ENCODE measurements around the gene ADCYAP1R1.

Gene ADCYAP1R1

DNA sequence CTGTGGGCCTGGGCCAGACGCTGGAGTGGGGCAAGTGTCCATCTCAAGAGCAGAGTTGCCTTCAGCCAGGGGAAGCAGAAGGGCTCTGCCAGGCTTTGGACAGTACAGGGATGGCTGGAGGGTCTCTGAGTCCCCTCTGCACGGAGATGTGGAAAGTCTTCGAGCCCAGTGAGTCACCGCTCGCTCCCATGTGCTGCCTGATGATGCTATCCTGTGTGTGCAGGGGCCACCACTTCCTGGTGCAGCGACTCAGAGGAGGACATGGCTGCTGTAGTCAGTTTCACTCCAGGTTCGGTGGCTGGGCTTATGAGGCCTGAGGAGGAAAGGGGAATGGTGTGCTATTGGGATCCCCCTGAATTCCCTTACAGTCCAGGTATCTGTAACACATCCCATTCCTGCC is 6.0 kb downstream of the ADCYAP1R1 start:
- no peak overlapping the region for H3K9ac ChIP-seq (ENCODE audit: low read length)
- no peak overlapping the region for H3K27ac ChIP-seq (ENCODE audit: low read depth, low read length)
- no peak overlapping the region for H3K4me3 ChIP-seq (ENCODE audit: low read depth in 1 of 2, low read length in 2 of 2)
- no peaks in the 10 kb centered on the region for H3K4me1 ChIP-seq (ENCODE audit: insufficient read depth, low read length)
- peaks cover 5 to 15% of the 10 kb centered on the region in 2 donors for H3K27me3 ChIP-seq (ENCODE audit: control insufficient read depth in 1 of 2, insufficient read depth in 2 of 2, low read length in 2 of 2)
- H3K36me3 ChIP-seq (ENCODE audit: insufficient read depth, low read length): no peaks in the 10 kb centered on the region
- H3K9me3 ChIP-seq (ENCODE audit: low read length): no peaks in the 10 kb centered on the region

DNA sequence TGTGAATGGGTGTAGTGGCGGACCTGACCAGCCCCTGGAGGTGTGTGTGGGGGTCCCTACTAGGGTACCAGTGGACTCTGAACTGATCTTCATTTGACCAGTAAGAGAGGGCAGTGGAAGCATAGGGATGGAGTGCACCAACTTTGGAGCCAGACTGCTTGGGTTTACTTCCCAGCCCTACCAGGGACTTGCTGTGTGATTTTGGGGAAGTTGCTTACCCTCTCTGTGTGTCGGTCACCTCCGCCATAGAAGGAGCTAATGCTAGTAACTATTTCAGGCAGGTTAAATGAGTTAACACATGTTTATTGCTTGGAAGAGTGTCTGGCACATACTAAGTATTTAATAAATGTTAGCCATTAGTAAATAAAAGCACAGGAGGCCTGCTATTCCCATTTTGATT is 6.6 kb downstream of the ADCYAP1R1 start:
- no peaks in the 10 kb centered on the region for H3K36me3 ChIP-seq (ENCODE audit: insufficient read depth, low read length)
- no peak overlapping the region for H3K27ac ChIP-seq (ENCODE audit: low read depth, low read length)
- peaks cover 2 to 9% of the 10 kb centered on the region in 2 donors for H3K27me3 ChIP-seq (ENCODE audit: control insufficient read depth in 1 of 2, insufficient read depth in 2 of 2, low read length in 2 of 2)
- H3K9me3 ChIP-seq (ENCODE audit: low read length): no peaks in the 10 kb centered on the region
- H3K4me3 ChIP-seq (ENCODE audit: low read depth in 1 of 2, low read length in 2 of 2): no peak overlapping the region
- H3K4me1 ChIP-seq (ENCODE audit: insufficient read depth, low read length): no peaks in the 10 kb centered on the region
- no peak overlapping the region for H3K9ac ChIP-seq (ENCODE audit: low read length)

DNA sequence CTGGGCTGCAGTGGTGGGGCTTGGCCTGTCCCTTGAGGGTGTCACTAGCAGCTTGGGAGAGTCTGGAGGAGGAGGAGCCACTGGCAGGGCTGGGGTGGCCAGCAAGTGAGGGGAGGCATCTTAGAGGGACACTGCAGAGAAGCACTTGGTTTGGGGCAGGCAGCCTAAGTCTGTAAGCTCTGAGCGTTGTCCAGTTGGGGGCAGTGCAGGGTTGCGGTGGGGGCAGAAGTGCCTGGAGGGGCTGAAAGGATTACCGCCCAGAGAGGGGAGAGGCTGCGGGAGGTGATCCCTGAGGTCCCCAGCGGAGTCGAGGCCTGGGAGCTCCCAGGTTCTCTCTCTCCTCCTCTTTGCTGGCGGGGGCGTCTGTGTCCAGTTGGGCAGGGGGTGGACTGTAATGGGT is 7.4 kb downstream of the ADCYAP1R1 start:
- H3K9ac ChIP-seq (ENCODE audit: low read length): no peak overlapping the region
- H3K9me3 ChIP-seq (ENCODE audit: low read length): no peaks in the 10 kb centered on the region
- no peak overlapping the region for H3K27ac ChIP-seq (ENCODE audit: low read depth, low read length)
- no peaks in the 10 kb centered on the region for H3K4me1 ChIP-seq (ENCODE audit: insufficient read depth, low read length)
- H3K4me3 ChIP-seq (ENCODE audit: low read depth in 1 of 2, low read length in 2 of 2): no peak overlapping the region
- peaks cover 0 to 4% of the 10 kb centered on the region in 2 donors for H3K27me3 ChIP-seq (ENCODE audit: control insufficient read depth in 1 of 2, insufficient read depth in 2 of 2, low read length in 2 of 2)
- no peaks in the 10 kb centered on the region for H3K36me3 ChIP-seq (ENCODE audit: insufficient read depth, low read length)

DNA sequence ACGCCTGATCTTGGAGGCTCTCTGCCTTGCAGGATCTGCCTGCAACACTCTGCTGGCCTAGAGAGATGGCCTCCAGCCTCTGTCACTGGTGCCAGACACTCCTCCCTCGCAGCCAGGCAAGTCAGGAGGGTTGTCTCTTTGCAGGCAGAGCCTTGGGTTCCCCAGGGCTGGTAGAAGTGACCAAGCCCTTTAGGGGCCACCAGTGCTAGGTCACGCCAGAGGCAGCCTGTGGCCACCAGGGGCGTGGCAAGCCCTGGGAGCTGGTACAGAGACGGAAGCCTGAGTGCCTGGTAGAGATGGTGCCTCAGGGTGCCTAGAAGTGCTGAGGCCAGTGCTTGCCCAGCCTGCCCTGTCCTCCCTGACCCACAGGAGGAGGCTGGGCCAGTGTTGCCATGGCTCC is 9.1 kb downstream of the ADCYAP1R1 start:
- no peaks in the 10 kb centered on the region for H3K4me1 ChIP-seq (ENCODE audit: insufficient read depth, low read length)

DNA sequence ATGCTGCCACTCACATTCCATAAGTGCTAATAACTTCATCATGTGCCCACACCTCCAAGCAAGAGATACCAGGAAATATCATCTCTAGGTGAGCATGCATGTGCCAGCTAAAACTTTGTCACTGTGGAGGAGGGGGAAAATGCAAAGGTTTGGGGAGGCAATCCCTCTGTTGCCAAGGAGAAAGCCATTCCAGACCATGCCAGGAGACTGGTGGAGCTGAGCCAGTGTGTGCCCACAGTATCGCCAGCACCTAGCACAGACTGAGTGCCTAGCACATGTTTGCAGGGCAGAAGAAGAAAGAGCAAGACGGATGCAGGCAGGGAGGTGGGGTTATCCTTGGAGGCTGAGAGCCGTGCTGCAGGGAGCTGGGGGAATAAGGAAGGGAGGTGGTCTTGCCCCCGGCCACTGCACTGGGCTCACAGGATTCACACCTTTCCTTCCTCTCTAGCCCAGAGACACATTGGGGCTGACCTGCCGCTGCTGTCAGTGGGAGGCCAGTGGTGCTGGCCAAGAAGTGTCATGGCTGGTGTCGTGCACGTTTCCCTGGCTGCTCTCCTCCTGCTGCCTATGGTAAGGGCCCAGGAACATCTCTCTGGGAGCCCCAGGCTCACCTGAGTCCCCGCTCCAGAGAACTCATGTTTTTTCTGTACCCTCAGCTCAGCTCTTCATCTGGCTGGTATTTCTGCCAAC is 10.8 kb downstream of the ADCYAP1R1 start:
- H3K4me3 ChIP-seq (ENCODE audit: low read depth in 1 of 2, low read length in 2 of 2): no peak overlapping the region
- no peaks in the 10 kb centered on the region for H3K27me3 ChIP-seq (ENCODE audit: control insufficient read depth in 1 of 2, insufficient read depth in 2 of 2, low read length in 2 of 2)
- H3K9ac ChIP-seq (ENCODE audit: low read length): no peak overlapping the region
- H3K9me3 ChIP-seq (ENCODE audit: low read length): no peaks in the 10 kb centered on the region
- H3K27ac ChIP-seq (ENCODE audit: low read depth, low read length): no peak overlapping the region
- H3K4me1 ChIP-seq (ENCODE audit: insufficient read depth, low read length): no peaks in the 10 kb centered on the region
- no peaks in the 10 kb centered on the region for H3K36me3 ChIP-seq (ENCODE audit: insufficient read depth, low read length)

More for the DNA sequence above, 9.1 kb downstream of the ADCYAP1R1 start:
- Histone ChIP-seq H3K9ac (ENCODE audit: low read length) (no peak overlapping the region), H3K27ac (ENCODE audit: low read depth, low read length) (no peak overlapping the region), H3K36me3 (ENCODE audit: insufficient read depth, low read length) (no peaks in the 10 kb centered on the region), H3K27me3 (ENCODE audit: control insufficient read depth in 1 of 2, insufficient read depth in 2 of 2, low read length in 2 of 2) (no peaks in the 10 kb centered on the region), H3K4me3 (ENCODE audit: low read depth in 1 of 2, low read length in 2 of 2) (no peak overlapping the region), H3K9me3 (ENCODE audit: low read length) (no peaks in the 10 kb centered on the region)

DNA sequence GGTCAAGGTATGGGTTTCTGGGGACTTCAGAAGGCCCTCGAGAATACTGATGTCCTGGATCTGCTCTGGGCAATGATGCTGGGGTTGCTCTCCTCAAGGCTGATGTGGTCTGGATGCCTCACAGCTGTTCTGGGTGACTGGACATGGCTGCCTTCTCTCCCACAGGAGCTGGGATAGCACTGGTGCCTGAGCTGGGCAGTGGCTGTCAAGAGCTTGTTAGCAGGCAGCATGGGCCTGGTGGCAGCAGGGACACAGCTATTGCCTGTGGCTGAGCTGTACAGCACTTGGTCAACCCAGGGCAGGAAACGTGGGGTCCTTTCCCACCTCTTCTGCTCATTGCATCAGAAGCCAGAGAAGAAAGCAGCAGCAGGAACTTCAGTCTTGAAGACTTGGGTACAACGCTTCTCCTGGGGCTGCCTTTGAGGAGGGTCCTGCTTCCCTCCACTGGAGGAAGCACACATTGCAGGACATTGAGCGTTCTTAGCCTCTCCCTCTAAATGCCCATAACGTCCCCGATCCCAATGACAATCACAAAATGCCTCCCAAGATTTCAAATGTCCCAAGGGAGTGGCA is 13.0 kb downstream of the ADCYAP1R1 start:
- Histone ChIP-seq H3K27me3 (ENCODE audit: control insufficient read depth in 1 of 2, insufficient read depth in 2 of 2, low read length in 2 of 2) (no peaks in the 10 kb centered on the region), H3K36me3 (ENCODE audit: insufficient read depth, low read length) (no peaks in the 10 kb centered on the region), H3K27ac (ENCODE audit: low read depth, low read length) (no peak overlapping the region), H3K4me3 (ENCODE audit: low read depth in 1 of 2, low read length in 2 of 2) (no peak overlapping the region), H3K9me3 (ENCODE audit: low read length) (no peaks in the 10 kb centered on the region), H3K9ac (ENCODE audit: low read length) (no peak overlapping the region), H3K4me1 (ENCODE audit: insufficient read depth, low read length) (no peaks in the 10 kb centered on the region)

DNA sequence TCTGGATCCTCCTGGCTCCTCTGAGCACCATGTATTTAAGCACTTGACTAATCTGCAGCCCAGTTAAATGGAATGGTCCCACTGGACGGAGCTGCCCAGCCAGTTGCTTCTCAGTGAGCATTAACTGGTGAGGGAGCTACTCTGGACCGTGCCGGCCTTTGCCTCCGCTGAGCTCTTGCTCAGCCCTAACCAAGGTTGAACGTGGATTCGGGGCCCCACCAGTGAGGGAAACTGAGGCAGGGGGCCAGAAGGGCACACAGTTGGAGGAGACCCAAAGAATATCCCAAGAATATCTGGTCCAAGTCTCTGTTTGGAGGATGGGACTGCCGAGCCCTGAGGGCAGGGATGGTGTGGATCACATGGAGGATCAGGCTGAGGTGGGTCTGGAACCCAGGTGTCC is 13.7 kb downstream of the ADCYAP1R1 start:
- H3K4me1 ChIP-seq (ENCODE audit: insufficient read depth, low read length): no peaks in the 10 kb centered on the region
- H3K9me3 ChIP-seq (ENCODE audit: low read length): no peaks in the 10 kb centered on the region
- H3K27ac ChIP-seq (ENCODE audit: low read depth, low read length): no peak overlapping the region
- H3K36me3 ChIP-seq (ENCODE audit: insufficient read depth, low read length): no peaks in the 10 kb centered on the region
- no peak overlapping the region for H3K9ac ChIP-seq (ENCODE audit: low read length)
- H3K27me3 ChIP-seq (ENCODE audit: control insufficient read depth in 1 of 2, insufficient read depth in 2 of 2, low read length in 2 of 2): no peaks in the 10 kb centered on the region
- H3K4me3 ChIP-seq (ENCODE audit: low read depth in 1 of 2, low read length in 2 of 2): no peak overlapping the region

DNA sequence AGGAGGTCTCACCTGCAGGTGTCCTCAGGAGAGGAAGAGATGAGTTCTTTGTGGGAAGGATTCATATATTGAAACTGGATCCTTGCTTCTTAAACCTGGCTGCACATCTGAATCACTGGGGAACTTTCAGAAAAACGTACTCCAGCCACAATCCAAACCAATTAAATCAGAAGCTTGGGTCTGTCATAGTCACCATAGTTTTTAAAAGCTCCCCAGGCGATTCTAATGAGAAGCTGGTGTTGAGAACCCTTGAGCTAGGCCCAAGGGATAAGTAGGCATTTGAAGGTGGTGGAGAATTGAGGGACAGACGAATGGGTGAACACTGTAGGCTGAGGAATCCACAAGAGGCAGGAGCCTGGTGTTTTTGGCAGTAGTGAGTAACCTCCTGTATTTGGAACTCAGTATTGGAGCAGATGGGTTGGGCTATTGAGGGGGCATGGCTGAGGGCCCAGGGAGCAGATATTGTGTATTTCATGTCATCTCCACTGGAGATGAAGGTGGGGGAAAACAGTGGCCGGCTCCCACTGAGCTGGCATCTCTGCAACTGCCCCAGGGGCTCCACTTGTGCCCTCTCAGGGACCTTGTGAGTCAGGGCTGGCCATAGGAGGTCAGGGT is 14.5 kb downstream of the ADCYAP1R1 start:
- Histone ChIP-seq H3K4me1 (ENCODE audit: insufficient read depth, low read length) (no peaks in the 10 kb centered on the region), H3K27me3 (ENCODE audit: control insufficient read depth in 1 of 2, insufficient read depth in 2 of 2, low read length in 2 of 2) (no peaks in the 10 kb centered on the region), H3K9me3 (ENCODE audit: low read length) (no peaks in the 10 kb centered on the region), H3K9ac (ENCODE audit: low read length) (no peak overlapping the region), H3K4me3 (ENCODE audit: low read depth in 1 of 2, low read length in 2 of 2) (no peak overlapping the region), H3K27ac (ENCODE audit: low read depth, low read length) (no peak overlapping the region), H3K36me3 (ENCODE audit: insufficient read depth, low read length) (no peaks in the 10 kb centered on the region)

DNA sequence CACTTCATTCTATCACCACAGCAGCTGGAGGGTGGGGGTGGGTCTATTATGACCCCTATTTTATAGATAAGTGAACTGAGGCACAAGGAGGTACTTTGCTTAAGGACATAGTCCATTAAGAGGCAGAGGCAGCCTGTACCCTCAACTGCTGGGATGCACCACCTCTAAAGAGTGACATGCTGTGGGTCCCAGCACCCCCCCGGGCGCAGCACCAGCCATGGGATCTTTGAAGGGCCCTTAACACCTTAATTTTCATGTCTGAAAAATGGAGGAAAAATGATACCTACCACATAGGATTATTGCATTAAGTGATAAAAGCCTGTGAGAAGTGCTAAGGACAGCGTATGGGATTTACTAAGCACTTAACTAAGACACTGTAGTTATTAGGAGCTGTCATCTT is 15.4 kb downstream of the ADCYAP1R1 start:
- no peak overlapping the region for H3K4me3 ChIP-seq (ENCODE audit: low read depth in 1 of 2, low read length in 2 of 2)
- no peaks in the 10 kb centered on the region for H3K27me3 ChIP-seq (ENCODE audit: control insufficient read depth in 1 of 2, insufficient read depth in 2 of 2, low read length in 2 of 2)
- no peaks in the 10 kb centered on the region for H3K4me1 ChIP-seq (ENCODE audit: insufficient read depth, low read length)
- H3K9ac ChIP-seq (ENCODE audit: low read length): no peak overlapping the region
- no peaks in the 10 kb centered on the region for H3K9me3 ChIP-seq (ENCODE audit: low read length)
- no peak overlapping the region for H3K27ac ChIP-seq (ENCODE audit: low read depth, low read length)
- H3K36me3 ChIP-seq (ENCODE audit: insufficient read depth, low read length): no peaks in the 10 kb centered on the region

DNA sequence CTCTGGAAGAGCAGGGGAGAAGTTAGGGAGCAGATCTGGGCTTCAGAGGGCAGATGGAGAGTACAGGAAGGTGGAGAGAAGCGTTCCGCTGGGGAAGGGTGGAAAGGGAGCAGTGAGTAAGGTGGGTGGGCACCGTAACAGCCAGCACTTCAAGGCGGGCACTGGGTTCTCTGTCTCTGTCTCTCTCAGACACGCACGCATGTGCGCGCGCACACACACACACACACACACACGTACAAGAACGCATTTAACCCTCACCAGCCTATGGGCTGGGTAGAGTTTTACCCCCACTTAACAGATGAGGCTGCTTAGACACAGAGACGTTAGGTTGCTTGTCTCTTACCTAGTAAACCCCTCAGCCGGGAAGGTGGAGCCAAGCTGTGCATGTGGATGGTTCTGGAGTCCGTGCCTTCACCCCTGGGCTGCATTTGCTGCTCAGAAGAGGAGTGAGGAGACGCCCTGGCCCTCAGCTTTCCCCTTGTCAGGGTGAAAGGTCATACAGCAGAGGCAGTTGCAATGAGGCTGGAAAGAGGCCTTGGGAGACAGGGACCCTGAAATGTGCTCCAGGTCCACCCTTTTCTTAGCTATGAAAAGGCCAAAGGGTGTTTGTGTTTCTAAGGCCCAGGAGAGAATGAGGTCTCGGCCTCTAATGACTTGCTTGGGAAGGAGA is 16.0 kb downstream of the ADCYAP1R1 start:
- H3K4me3 ChIP-seq (ENCODE audit: low read depth in 1 of 2, low read length in 2 of 2): no peak overlapping the region

DNA sequence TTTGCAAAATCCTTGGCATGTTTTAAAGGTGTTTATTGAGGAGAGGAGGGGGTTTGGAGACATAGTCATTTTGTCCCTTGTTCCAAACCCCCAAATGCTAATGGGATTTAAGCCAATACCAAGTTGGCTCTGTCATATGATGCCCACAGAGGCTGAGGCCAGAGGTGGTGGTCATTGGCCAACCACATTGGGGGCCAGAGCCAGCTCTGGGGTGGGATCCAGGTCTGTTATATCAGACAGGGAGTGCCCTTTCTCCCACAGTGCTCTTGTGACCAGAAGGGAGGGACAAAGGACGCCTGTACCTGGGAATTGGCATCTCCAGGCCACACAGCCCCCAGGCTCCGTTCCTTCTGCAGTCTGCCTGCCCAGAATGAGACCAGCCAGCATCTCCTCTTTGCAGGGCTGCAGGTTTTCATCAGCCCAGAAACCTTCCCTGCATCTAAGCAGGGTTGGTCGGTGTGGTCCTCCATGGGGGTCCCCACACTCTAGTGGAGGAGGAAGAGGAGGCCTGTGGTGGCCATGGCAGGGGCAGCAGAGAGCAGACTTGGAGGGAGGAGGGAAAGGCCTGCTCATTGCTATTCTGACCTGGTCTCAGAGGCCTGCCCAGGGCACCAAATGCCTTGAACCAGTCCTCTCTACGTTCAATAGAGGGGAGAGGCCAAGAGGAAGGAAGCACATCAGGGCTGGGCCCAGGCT is 17.9 kb downstream of the ADCYAP1R1 start:
- H3K27me3 ChIP-seq (ENCODE audit: control insufficient read depth in 1 of 2, insufficient read depth in 2 of 2, low read length in 2 of 2): no peaks in the 10 kb centered on the region
- no peaks in the 10 kb centered on the region for H3K36me3 ChIP-seq (ENCODE audit: insufficient read depth, low read length)
- H3K4me1 ChIP-seq (ENCODE audit: insufficient read depth, low read length): peaks cover 9% of the 10 kb centered on the region
- H3K9me3 ChIP-seq (ENCODE audit: low read length): no peaks in the 10 kb centered on the region
- no peak overlapping the region for H3K4me3 ChIP-seq (ENCODE audit: low read depth in 1 of 2, low read length in 2 of 2)
- H3K27ac ChIP-seq (ENCODE audit: low read depth, low read length): no peak overlapping the region
- no peak overlapping the region for H3K9ac ChIP-seq (ENCODE audit: low read length)

More for the DNA sequence above, 16.0 kb downstream of the ADCYAP1R1 start:
- H3K4me1 ChIP-seq (ENCODE audit: insufficient read depth, low read length): no peaks in the 10 kb centered on the region
- no peaks in the 10 kb centered on the region for H3K36me3 ChIP-seq (ENCODE audit: insufficient read depth, low read length)
- H3K9me3 ChIP-seq (ENCODE audit: low read length): no peaks in the 10 kb centered on the region
- H3K27ac ChIP-seq (ENCODE audit: low read depth, low read length): no peak overlapping the region
- H3K27me3 ChIP-seq (ENCODE audit: control insufficient read depth in 1 of 2, insufficient read depth in 2 of 2, low read length in 2 of 2): no peaks in the 10 kb centered on the region
- H3K9ac ChIP-seq (ENCODE audit: low read length): no peak overlapping the region

Measured in muscle layer of colon (tissue), 2 donors.